Measurements from ENCODE around the gene MOB3B.

MOB3B gene

DNA sequence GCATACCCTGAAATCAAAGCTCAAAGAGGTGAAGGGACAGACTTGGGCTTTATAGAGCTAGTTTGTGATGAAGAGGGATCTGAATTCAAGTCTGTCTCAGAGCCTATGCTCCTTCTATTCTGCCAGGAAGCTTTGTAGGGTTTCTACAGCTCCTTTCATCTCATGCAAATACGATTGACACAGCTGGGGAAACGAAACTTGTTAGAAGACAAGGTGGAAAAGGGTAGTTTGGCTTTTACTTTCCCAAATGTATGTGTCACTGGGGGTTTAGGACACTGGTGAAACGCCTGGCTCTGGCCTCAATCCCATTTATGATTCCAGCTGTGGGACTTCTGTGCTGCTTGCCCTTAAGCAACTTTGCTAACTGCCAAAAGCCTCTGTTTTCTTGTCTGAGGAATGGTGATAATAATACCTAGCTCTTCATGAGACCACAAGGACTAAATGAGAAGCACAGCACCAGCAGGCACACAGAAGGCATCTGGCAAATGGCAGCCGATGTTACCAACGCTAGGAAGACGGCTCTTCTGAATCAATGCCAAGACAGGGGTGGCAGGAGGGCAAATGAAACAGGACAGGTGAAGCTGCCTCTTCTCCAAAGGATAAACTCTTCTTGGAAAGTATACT lies 162.3 kb downstream of the MOB3B start:
- no peak for DNase-seq (ENCODE audit: low spot score)

DNA sequence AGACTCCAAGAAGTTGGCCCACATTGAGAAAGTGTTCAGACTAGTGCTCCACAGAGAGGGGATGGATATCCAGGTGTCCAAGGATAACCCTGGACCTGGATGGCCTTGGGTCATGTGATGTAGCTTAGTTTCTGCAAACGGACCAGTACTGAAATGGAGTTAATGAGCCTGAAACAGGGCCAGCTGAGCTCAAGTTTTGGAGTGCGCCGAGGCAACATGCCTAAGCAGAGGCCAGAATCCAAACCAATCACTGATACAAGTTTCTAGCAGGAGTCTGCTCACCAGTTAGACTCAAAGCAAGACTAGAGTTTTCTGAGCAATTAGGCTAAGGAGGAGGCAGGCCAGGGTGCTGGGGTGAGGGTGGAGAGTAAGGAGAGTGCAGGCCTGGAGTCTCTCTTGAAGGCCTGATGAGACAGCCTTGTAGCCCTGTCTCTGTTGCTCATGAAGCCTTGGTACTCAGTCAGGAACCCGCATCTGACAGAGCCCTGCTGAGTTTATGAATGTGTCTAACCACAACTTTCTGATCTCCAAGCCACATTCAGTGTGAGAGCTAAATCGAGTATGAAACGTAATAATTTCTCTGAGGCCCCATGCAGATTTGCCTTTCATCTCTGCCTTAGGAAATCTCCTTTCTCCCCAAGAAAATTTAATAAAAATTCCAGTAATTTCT lies 163.8 kb downstream of the MOB3B start:
- no peak for DNase-seq (ENCODE audit: low spot score)

DNA sequence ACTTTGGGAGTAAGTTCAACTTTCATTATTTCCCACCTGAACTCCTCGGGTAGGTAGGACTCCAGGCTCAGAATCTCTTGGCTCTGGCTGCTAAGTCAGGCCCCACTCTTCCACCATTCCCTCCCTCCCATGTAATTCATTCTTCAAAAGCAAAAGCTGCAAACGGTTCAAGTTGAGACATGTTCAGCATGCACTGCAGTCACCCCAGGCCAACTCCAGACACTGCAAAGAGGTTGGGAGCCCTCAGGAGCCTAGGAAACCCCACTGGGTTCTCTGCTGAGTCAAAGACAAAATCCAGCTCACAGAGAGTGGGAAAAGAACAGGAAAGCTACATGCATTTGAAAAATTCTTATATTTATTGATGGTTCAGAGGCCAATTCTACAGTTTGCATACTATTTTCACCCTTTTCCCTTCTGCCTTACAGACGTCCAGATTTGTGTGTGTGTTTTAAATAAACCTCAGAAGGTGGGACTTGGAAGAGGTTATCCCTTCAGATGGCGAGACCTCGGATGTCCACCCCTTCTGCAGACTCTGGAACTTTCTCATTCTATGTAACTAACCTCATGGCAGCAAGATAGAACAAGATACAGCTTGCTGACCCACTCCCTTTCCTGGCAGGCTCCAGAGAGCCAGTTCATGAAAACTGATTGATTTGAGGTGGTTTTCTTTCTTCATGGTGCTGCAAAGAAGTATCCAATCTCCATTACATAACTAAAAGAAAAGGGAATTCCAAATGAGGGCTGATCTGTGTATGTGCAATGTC lies 167.0 kb downstream of the MOB3B start:
- DNase-seq (ENCODE audit: low spot score), result no peak

DNA sequence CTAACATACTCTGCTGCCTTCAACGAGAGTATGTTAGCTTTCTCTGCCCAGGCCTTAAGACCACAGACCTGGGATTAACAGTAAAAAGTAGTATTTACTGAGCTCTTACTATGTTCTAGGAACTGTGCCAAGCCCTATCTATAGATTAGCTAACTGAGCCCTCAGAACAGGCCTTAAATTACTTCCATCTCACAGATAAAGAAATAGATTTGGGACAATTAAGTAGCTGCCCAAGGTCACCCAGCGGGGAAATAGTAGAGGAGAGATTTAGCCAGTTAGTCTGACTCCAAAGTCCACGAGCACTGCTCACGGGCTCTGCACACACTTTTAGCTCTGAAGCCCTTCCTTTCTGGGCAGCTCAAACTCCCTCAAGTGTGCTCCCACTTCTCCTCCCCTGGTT lies 168.1 kb downstream of the MOB3B start:
- DNase-seq (ENCODE audit: low spot score), result no peak

GRCh38 chr9:27359763-27360162 lies 169.9 kb downstream of the MOB3B start:
- no peak for DNase-seq (ENCODE audit: low spot score)

DNA sequence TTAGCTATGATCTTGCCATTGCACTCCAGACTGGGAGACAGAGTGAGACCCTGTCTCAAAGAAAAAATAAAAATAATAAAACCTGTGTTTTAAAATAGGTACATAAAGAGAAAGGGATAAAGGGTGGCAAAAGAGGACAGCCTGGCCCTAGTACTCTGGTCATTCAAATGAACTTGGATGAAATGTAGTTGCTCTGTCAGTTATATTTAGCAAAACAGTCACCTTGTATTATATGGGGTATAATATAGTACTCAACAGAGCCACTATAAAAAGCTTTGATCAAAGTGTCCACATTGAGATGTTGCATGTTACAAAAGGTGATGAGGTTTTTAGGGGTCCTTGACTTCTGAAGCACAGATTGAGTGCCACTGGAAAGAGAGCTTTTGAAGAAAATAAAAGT lies 171.6 kb downstream of the MOB3B start:
- no peak for DNase-seq (ENCODE audit: low spot score)

DNA sequence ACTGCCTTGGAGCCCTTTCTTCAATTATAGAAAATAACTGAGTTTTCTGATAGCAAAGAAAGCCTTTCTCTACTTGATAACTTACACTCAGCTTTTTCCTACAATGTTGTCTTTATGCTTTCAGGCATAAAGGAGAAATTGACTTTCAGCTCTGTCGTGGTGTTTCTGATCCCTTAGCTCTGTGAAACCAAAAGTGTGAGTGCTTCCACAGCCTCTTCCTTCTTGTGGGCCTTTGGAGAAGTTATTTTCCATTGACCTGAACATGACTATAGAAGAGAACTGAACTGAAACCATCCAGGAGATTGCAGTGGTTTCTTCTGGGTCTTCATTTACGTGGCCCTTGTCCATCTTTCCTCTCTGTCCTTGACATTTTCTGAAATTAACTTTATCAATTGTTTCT lies 173.2 kb downstream of the MOB3B start:
- DNase-seq (ENCODE audit: low spot score), result no peak

- DNase-seq (ENCODE audit: low spot score), result no peak
These were observed 174.4 kb downstream of the MOB3B start for GRCh38 chr9:27355166-27355565.

- no peak for DNase-seq (ENCODE audit: low spot score)
These were observed 176.0 kb downstream of the MOB3B start for GRCh38 chr9:27353474-27354229.

GRCh38 chr9:27353166-27353473 lies 176.5 kb downstream of the MOB3B start:
- DNase-seq (ENCODE audit: low spot score), result no peak

- DNase-seq (ENCODE audit: low spot score), result no peak
These were observed 177.0 kb downstream of the MOB3B start for GRCh38 chr9:27352457-27353165.

GRCh38 chr9:27351438-27351837 lies 178.2 kb downstream of the MOB3B start:
- no peak for DNase-seq (ENCODE audit: low spot score)

- no peak for DNase-seq (ENCODE audit: low spot score)
These were observed 179.1 kb downstream of the MOB3B start for GRCh38 chr9:27350382-27350976.

DNA sequence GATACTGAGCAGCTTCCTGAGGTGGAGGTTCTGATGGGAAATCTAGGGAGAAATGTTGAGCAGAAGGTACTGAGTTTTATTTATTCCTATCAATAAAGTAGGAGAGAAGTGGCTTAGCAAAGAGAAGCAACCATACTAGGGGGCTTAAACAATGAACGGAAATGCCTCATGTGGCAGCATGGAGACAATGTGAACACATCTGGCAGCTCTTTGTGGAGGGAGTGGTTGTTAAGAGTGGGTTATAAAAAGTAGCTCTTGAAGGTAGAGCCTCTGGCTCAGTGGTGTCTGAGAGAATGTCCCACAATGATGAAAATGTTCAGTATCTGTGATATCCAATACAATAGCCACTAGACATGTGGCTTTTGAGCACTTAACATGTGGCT lies 179.9 kb downstream of the MOB3B start:
- no peak for DNase-seq (ENCODE audit: low spot score)

DNA sequence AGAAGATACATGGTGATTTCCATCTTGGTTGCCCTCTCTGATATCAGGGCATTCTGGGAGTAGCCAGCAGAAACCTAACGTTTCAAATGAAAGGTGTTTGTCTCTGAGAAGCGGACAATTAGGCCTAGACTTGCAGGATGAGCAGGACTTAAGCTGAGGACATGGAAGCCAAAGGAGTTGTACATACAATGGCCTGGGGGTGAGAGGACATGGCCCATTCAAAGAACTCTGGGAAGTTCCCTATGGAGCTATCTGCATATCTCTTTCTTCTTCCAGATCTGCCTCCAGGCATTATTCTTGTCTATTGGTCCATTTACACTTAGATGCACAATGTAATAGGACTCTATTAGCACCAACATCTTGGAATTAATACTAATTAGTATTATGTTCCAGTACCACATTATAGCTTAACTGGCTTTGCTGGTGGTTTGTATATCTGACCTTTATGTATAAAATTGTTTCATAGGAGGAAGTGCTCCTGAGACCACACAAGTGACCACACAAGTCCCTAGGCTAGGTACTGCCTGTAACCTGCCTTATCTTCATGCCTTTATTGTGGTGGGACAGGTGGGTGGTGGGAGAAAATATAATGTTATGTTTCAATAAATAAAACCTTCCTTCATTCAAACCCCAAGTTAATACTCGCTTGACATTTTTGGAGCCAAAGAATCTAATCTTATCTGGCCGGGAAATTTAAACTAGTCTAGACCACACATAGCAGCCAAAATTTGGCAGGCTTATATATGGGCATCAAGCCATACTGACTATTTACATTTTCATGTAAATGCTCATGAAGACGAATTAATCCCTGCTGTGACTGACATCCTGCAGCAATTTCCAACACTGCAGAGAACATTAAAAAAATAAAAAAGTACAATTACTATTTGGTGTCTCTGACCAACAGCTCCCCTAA lies 180.6 kb downstream of the MOB3B start:
- DNase-seq (ENCODE audit: low spot score), result no peak

- no peak for DNase-seq (ENCODE audit: low spot score)
These were observed 181.7 kb downstream of the MOB3B start for GRCh38 chr9:27347889-27348288.

- DNase-seq (ENCODE audit: low spot score), result no peak
These were observed 184.8 kb downstream of the MOB3B start for GRCh38 chr9:27344776-27345175.

DNA sequence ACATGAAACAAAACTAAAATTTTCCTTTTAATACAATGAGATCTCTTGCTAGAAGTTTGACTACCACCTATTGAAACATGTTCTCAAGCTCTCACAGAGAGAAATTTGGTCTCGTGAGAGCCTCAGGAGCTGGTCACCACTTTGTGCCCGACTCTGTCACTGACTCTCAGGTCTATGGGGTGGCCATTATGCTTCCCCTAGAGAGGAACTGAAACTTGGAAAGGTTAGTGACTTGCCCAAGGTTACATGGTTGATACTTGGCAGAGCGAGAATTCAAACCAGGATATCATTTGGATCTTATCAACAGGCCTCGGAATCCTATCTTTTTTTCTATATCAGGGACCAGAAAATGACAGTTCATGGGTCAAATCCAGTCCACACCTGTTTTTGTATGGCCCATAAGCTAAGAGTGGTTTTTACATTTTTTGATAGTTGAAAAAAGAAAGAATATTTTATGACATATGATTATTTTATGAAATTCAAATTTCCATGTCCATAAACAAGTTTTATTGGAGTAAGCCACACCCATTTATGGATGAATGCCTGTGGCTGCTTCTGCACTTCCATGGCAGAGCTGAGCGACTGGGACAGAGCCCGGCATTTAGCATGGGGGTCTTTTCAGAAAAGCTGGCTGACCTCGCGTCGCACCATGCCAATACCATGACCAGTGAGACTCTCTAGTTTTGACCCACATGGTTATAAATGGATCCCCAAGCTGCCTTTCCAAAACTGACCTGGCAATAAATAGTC lies 187.9 kb downstream of the MOB3B start:
- DNase-seq (ENCODE audit: low spot score), result no peak

DNA sequence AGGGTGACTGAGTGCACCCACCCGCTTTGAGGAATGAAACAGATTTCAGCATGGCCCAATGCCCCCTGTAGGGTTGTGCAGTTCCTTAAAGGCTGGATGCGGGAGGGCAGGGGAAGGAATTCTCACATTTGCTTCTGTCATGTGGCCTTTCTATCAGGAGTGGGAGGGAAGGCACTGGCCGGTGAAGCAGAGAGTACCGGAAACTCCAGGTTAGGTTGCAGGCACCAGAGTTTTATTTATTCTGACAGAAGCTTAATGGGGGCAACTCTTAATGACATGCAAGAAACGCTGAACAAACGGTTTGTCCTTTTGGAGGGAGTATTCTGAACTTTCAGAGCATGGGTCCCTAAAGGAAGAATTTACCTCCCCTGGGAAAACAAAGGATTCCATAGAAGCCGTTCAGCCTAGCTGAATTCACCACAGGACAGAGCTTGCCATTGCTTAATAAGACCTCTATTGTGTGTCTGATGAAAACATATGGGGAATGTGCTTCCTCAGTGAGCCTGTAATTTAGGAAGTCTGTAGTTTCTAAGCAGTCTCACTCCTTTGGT lies 188.6 kb downstream of the MOB3B start:
- no peak for DNase-seq (ENCODE audit: low spot score)

All from SK-N-DZ (cell line).